ENCODE data around the gene FRMD4A. TPM values are rescaled to one million over a fixed set of nuclear protein-coding genes. Genes with fewer than 3 reads are reported as not detected.

Gene FRMD4A
- total and polyA plus RNA-seq, 11 donors = 12.2 to 58.1 (median 28.1) TPM

DNA sequence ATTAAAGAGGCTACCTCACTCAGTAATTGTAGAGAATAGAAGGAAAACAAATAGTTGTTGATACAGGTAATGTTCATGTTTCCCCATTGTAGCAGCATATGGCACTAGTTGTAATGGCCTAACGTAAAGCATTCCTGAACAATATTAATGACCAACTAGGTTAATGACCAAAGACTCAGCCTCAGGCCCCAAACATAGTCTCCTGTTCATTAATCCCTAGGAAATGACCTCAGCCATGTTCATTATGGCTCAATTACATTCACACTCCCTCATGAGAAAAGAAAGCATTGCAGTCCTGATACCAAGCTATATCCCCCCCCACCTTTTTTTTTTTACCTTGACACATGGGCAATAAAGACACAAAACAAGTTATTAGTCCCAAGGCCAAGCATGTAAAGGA, 12.7 kb downstream of the FRMD4A start:
- H3K27ac ChIP-seq = no peak overlapping the region
- no peak overlapping the region for H3K4me3 ChIP-seq
- H3K9me3 ChIP-seq = no peaks in the 10 kb centered on the region
- peaks cover 0 to 37% (median 0%) of the 10 kb centered on the region in 9 donors for H3K27me3 ChIP-seq
- 77 to 90% (median 90%) methylated on average over 1 of the region's 1 CpG for WGBS, 4 donors
- intact Hi-C loops (cut with DNase I) = no loop called here
- ATAC-seq (no peak), DNase-seq (no peak)
- no peaks in the 10 kb centered on the region for H3K36me3 ChIP-seq
- H3K4me1 ChIP-seq = no peaks in the 10 kb centered on the region
- no peak for TF ChIP-seq POLR2A (IDR thresholded peaks at IDR 0.05)

DNA sequence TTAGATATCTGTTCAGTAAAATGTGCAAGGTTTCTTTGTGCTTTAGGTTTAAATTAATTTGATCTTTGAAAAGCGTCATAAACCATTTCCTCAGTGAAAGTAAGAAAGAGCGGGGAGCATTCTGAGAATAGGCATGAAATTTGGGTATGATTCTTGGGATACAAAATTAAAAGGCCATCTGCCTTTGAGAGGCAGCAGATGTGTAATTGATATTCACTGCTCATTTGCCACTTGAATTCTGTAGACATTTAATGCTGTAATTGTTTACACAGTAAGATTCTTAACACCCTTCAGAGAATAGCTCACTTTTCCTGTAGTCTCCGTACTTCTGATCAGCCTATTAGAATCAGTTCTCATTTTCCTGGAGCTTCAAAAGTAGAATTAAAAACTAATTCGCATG, 18.7 kb downstream of the FRMD4A start:
- peaks cover 0 to 19% (median 0%) of the 10 kb centered on the region in 9 donors for H3K27me3 ChIP-seq
- TF ChIP-seq, protein P1, sequence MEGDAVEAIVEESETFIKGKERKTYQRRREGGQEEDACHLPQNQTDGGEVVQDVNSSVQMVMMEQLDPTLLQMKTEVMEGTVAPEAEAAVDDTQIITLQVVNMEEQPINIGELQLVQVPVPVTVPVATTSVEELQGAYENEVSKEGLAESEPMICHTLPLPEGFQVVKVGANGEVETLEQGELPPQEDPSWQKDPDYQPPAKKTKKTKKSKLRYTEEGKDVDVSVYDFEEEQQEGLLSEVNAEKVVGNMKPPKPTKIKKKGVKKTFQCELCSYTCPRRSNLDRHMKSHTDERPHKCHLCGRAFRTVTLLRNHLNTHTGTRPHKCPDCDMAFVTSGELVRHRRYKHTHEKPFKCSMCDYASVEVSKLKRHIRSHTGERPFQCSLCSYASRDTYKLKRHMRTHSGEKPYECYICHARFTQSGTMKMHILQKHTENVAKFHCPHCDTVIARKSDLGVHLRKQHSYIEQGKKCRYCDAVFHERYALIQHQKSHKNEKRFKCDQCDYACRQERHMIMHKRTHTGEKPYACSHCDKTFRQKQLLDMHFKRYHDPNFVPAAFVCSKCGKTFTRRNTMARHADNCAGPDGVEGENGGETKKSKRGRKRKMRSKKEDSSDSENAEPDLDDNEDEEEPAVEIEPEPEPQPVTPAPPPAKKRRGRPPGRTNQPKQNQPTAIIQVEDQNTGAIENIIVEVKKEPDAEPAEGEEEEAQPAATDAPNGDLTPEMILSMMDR (IDR thresholded peaks at IDR 0.05) = no peak
- TF ChIP-seq POLR2A (IDR thresholded peaks at IDR 0.05) = no peak
- H3K4me3 ChIP-seq = no peak overlapping the region
- no peaks in the 10 kb centered on the region for H3K36me3 ChIP-seq
- intact Hi-C loops (cut with DNase I) = no loop called here
- DNase-seq (no peak), ATAC-seq (no peak)
- no peak overlapping the region for H3K27ac ChIP-seq
- H3K9me3 ChIP-seq = no peaks in the 10 kb centered on the region
- 88 to 93% (median 91%) methylated on average over 4 of the region's 4 CpGs for WGBS, 4 donors
- H3K4me1 ChIP-seq = no peaks in the 10 kb centered on the region

DNA sequence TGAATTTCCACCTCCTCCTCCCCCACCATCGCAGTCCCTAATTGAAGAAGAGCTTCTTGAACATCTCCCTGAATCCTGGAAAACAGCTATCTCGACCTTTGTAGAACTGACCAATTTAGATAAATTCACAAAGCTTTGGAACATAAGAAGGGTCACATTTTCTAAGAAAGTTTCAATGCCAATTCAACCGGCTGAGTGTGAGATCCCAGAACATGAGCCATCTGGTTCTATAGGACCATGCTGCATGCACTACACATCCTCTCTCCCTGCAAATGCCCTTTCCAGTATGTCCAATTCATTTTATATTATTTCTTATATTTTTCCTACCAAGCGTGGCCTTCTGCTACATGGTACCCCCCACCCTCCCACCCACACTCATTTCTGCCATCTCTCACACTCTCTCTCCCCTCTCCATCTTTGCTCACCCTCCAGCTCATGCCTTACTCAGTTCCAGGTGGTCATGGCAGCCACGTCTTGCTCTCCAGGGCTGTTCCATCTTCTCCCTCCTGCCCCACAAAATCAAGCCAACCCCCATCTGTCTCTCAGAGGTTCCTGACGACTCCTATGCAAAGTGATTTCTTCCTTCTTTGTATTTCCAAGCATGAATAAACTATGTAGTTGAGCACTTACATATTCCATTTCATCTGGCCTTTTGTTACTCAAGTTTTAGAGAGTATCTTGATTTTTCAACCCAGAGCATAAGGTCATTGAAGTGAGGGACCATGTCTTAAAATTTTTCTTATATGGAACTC, 19.3 kb downstream of the FRMD4A start:
- no peak for DNase-seq
- H3K27ac ChIP-seq = no peak overlapping the region
- H3K4me1 ChIP-seq = peaks cover 0 to 3% (median 0%) of the 10 kb centered on the region in 12 donors
- 83 to 87% (median 84%) methylated on average over 6 of the region's 6 CpGs for WGBS, 4 donors
- no peak for TF ChIP-seq POLR2A (IDR thresholded peaks at IDR 0.05)
- TF ChIP-seq, protein P1 (IDR thresholded peaks at IDR 0.05) = no peak
- no peak overlapping the region for H3K4me3 ChIP-seq
- no peaks in the 10 kb centered on the region for H3K9me3 ChIP-seq
- intact Hi-C loops (cut with DNase I) = no loop called here
- H3K36me3 ChIP-seq = no peaks in the 10 kb centered on the region
- H3K27me3 ChIP-seq = peaks cover 0 to 14% (median 0%) of the 10 kb centered on the region in 9 donors
- ATAC-seq = no peak

DNA sequence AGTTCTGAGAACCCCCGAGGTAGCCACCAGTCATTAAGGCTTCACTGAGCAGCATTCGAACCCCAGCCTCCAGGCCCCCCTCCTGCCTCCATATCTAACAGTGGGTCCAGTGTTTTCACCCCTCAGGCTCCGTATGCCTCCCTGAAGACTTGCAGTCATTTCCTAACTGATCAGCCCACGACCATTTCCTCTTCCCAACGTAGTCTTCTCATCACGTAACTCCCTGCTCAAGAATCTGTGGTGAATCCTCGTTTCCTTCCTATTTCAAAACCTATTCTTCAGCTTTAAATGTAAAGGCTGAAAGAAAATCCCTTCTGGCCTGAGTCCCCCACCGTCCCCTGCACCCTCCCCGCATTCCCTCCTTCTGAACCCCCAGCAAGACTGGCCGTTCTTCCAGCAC, 21.1 kb downstream of the FRMD4A start:
- ATAC-seq = no peak
- H3K27ac ChIP-seq = no peak overlapping the region
- peaks cover 0 to 7% (median 0%) of the 10 kb centered on the region in 9 donors for H3K27me3 ChIP-seq
- H3K4me1 ChIP-seq = peaks cover 0 to 4% (median 0%) of the 10 kb centered on the region in 12 donors
- TF ChIP-seq, protein P1 (IDR thresholded peaks at IDR 0.05) = no peak
- no peak for TF ChIP-seq POLR2A (IDR thresholded peaks at IDR 0.05)
- peaks cover 0 to 4% (median 0%) of the 10 kb centered on the region in 12 donors for H3K9me3 ChIP-seq
- no peak overlapping the region for H3K4me3 ChIP-seq
- 55 to 57% (median 56%) methylated on average over 10 of the region's 10 CpGs for WGBS, 4 donors
- intact Hi-C loops (cut with DNase I) = loop anchor here in 1 of 10 donors (5.0 kb wide), 1 partner anchor 453 kb away; no protein-coding TSS in a partner anchor
- H3K36me3 ChIP-seq = no peaks in the 10 kb centered on the region
- no peak for DNase-seq

Data from heart left ventricle (tissue), 16 donors.